NCI-H69 (cell line): ENCODE data around the gene PDE4DIP.
A peak's percentile ranks its signal among the peaks of the same experiment; 100 is the strongest.
"Not testable (repeated sequence)": the region's sequence is repeated elsewhere in the genome, so short reads cannot be mapped to it uniquely, and the experiment has no call there.

Source experiments
- DNase-seq: peaks from one replicate; lab custom pipeline; 2025; lab: John Stamatoyannopoulos, UW

The PDE4DIP gene

GRCh38 chr1:148874408-148875388, 30.5 kb downstream of the PDE4DIP start:
- not testable (repeated sequence) for DNase-seq

DNA sequence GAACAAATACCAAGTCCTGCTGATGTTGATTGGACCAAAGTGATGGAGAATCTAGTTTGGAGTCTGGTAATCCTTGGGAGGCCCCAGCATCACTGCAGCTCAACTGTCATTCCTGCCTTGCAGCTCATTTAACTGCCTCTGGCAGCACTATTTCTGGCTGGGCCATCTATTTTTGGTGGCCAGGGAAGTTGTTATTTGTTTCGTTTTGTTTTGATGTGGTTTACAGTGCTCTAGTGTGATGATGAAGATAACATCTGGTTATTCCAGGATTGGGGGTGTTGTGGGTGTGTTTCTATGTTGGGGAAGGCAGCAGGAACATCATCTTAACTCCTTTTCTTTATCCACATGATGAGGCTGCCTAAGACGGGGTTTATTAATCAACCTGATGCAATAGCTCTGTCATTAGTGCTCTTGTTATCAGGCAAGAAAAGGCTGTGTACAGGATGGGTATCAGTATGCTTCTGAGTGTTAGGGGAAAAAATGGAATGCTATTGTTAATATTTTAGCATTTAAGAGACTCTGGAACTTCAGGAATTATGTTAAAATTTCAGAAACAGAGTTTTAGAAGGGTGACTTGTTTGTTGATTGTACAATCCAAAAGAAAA, 35.7 kb downstream of the PDE4DIP start:
- DNase-seq: not testable (repeated sequence)

GRCh38 chr1:148881261-148881660, 37.0 kb downstream of the PDE4DIP start:
- DNase-seq: not testable (repeated sequence)

GRCh38 chr1:148885219-148885618, 41.0 kb downstream of the PDE4DIP start:
- DNase-seq: not testable (repeated sequence)

DNA sequence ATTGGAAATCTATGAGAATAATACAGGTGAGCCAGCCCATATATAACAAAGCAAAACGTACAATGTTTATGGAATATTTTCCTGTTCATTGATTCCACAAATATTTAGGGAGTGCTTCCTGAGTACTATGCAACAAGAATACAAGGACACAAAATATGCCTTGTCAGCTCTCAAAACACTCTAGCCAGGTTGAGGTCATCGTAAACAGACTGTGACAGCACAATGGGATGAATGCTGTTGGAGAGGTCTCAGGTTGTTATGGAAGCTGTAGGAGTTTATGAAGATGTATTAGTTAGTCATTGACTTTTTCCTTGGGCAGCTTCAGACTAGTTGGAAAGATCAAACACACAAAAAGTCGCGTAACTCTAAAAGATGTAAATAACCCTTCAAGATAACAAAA, 42.1 kb downstream of the PDE4DIP start:
- not testable (repeated sequence) for DNase-seq

- DNase-seq: not testable (repeated sequence)
Observed at GRCh38 chr1:148888597-148888996, 44.4 kb downstream of the PDE4DIP start.

- not testable (repeated sequence) for DNase-seq
Observed at GRCh38 chr1:148889267-148890074, 45.2 kb downstream of the PDE4DIP start.

- not testable (repeated sequence) for DNase-seq
Observed at GRCh38 chr1:148890075-148890568, 45.9 kb downstream of the PDE4DIP start.

DNA sequence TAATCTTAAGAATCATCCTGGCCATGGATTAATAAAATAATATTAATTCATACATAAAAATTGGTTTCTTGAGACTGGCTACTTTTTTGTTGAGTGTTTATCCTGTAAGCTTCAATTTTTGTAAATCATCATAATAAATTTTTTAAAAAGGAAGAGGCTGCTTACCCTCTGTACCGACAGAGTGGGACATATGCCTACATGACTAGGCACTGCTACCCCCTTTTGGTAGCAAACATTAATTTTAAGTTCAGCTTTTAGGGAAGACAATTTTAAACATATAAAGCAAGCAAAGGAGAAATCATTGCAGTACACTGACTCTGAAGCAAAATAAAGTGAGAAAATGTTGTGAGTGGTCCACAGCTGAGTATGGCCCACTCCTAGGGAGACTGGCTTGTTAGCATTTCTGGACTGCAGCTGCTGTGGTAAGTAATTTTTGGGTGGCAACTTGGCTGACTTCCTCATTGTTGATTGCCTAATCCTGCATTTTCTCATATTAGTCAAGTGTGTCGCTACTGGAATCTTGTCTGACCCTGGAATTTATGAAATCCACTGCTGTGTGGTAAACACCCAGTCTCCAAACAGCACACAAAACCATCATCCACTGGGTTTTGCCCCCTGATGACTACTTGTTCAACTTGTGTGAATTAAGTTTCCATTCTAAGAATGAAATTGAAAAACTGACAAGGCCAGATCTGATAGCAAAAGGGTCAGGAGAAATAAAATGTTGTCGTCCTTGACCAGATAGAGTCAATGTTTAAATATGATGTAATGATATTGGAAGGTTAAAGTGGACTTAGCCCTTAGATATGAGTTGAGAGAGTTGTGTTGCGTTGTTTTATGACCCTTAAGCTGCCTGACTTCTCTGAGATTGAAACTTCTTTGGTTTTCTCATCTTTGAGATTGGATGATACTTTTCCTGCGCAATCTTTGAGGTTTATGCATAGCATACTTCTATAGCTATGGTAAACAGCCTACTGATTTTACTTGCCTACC, 50.4 kb downstream of the PDE4DIP start:
- not testable (repeated sequence) for DNase-seq

- not testable (repeated sequence) for DNase-seq
Observed at GRCh38 chr1:148900026-148900425, 55.8 kb downstream of the PDE4DIP start.

- not testable (repeated sequence) for DNase-seq
Observed at GRCh38 chr1:148900691-148901090, 56.5 kb downstream of the PDE4DIP start.

DNA sequence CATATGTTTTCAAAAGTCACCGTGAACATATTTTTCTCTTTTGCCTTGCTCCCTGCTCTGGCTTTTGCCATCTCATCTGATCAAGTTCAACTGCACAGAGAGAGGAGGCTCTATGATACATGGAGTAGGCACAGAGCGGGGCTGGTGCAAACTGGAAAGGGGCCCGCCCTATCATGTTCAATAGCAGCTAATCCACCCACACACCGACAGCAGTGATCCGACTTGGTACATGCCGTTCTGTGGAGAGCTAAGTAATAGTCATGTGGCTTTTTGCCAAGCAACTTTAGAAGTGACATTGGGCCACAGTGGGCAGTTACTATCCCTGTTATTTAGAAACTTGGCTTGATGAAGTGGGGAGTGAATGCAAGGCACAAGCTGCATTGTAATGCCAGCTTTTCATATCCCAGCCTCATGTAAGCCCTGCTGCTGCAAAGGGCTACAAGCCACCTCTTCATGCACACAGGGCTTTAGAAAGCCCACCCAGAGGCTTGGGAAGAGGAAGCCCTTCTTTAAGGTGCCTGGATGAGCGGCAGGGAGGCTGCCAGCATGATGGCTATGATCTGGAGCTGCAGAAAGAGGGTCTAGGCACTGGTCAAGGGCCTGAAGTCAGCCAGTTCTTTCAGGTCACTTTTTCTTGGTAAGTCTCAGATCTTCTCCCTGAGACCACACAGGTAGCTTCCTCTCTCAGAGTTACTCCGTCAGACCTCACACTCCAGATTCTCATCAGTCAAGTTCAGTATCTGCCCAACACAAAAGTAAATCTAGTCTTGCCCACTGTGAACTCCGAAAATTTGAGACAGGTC, 57.1 kb downstream of the PDE4DIP start:
- not testable (repeated sequence) for DNase-seq

- DNase-seq: not testable (repeated sequence)
Observed at GRCh38 chr1:148901953-148902341, 57.7 kb downstream of the PDE4DIP start.

GRCh38 chr1:148909219-148909826, 65.1 kb downstream of the PDE4DIP start:
- DNase-seq: not testable (repeated sequence)

DNA sequence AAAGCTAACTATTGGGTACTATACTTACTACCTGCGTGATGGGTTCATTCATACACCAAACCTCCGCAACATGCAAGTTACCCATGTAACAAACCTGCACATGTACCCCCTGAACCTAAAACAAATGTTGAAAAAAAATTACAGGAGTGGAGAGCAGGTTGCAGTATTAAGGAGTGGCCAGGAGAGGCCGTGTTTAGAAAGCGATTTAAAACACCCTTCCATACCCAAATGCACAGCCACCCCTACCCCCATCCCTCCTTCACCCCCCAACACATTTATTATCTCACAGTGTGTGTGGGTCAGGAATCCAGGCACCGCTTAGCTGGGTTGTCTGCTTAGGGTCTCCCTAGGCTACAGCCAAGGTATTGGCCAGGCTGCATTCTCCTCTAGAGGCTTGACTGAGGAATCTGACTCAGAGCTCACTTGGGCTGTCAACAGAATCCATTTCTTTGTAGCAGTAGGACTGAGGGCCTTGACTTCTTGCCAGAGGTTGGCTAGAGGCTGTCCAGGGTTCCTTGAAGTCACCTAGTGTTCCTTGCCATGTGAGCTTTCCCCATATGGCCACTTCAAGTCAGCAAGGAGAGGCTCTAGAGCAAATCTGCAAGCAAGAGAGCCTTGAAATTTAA, 67.2 kb downstream of the PDE4DIP start:
- DNase-seq: not testable (repeated sequence)

DNA sequence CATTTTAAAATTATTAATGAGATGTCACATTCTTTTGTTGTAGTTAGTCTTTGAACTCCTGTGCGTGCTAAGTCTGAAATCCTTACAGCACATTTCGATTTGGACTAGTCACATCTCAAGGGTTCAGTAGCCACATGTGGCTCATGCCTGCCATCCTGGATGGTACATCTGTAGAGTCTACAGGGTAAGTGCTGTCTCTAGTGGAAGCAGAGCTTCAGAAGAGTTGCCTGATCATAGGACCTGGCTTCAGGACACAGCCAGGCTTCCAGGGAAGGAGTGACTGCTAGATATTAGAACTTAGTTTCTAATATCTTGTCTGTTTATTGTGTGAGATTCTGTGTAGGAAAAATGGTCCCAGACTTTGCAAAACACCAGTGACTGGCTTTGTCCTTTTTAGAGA, 72.0 kb downstream of the PDE4DIP start:
- not testable (repeated sequence) for DNase-seq

DNA sequence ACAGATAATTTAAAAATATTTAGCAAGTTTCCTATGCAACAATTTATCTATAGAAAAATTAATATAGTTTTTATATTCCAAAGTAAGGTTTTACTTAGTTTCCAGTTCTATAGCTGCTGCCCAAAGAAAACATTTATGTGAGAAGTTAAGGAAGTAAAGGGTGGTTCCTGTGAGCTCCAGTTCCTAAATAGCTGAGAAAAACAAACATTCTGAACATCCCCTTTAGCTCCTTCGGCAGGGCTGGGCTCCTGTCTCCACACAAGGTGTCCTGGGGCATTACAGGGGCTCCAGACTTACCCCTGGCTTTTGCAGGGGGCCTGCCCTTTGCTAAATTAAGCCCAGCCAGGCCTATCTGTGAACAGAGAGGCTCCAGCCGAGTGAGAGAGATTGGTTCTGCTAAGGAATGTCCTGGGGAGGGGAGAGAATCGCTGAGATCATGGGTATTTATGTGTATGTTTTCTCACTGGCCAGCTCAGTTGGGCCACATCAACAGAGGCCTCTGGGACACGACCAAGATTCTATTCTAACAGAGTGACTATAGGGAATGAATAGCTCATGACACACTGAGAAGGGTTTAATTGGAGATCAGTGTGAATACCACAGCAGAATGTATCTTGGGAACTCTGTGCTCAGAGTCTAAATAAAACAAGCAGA, 72.6 kb downstream of the PDE4DIP start:
- DNase-seq: not testable (repeated sequence)

GRCh38 chr1:148918836-148919447, 74.7 kb downstream of the PDE4DIP start:
- peak; percentile 23 for DNase-seq
